HG02852 (cell line): ENCODE measurements around the gene ZBTB7C.

Experiments used
- ATAC-seq: cut with Tn5 transposase; IDR thresholded peaks from one replicate; pipeline ENCODE4 v1.9.1; 2021; ENCODE audit warnings: mild to moderate bottlenecking, moderate library complexity; ENCODE audit not compliant: unreplicated experiment

ZBTB7C gene

DNA sequence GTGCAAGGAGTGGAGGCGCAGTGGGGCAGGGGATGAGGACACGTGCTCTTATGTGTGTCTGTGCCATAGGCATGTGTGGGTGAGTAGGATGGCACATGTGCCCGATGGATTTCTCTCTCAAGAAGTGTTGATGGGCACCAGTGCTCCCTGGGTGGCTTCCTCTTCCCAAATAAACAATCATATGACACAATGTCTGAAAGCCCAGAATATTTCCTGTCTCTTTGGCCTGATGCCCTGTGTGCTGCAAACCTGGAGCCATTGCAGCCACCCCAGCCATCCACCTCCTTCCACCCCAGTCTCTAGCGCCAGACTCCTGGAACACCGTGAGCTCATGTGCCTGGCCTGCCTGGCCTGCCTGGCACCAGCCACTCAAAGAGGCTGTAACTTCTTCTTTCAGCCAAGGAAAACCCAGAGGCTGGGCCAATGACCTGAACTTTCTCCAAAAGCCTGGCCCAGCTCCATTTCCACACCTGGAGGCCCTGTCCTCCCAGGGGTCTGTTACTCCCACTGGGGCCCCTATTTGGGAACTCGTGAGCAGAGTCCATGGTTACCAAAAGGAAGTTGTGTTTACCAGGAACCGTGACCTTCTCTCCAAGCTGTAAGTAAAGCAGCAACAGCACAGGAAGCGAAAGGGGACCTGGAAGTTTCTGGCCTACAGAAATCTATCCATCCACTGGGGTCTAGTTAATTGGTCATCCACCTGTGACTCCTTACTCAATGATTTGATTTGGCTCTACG, 9.5 kb upstream of the ZBTB7C start:
- no peak for ATAC-seq

DNA sequence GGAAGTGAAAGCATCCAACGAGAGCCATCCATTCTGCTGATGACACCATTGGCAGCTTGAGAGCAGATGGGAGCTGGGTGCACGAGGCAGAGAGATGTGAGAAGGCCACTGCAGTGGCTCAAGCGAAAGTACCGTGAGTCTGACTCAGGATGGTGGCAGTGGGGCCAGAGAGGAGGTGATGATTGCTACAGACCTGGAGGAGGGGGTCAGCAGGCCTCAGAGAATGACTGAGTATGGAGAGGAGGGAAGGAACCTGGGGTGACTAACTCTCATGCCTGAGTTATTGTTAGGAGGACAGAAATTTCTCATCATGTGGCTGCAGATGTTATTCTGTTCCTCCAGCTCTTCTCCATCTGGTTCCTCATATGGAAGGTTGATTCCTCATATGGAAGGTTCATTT, 8.8 kb upstream of the ZBTB7C start:
- ATAC-seq, result no peak

DNA sequence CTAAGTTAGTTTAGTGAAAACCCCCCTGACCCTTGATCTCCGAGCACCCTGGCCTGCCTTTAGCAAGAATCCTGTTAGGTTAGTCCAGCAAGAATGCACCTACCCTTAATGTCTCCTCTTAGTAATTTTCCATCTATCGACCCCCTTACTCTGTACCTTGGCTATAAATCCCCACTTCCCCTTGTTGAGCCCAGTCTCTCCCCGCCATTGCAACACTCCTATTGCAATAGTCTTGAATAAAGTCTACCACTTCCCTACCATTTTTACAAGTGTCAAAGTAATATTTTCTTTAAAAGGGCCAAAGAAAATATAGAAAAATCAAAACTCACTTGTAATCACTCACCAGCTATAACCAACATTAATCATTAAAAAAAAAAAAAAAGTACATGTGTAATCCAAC, 4.2 kb upstream of the ZBTB7C start:
- no peak for ATAC-seq

DNA sequence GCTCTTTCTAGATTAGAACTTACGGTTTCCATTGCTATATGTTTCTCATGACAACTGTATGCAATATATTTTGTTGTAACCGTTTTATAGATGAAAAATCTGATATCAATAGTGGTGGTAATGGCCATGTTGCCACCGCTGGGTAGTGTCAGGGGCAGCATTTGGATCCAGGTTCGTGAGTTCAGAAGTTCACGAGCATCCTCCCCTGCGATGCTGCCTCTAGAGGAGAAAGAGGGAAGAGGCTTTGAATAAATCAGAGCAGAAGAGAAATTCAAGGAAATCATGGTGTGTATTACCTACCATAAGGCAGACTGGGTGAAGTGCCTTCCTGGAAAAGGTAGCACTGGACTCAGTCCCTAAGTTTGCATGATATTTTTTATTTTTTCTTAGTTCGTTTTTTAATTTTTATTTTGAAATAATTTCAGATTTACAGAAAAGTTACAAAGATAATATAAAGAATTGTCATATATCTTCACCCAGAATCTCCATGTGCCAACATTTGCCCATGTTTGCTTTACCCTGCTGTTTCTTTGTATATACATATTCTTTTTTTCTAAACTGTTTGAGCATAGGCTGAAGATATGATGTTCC, 3.3 kb upstream of the ZBTB7C start:
- ATAC-seq, result no peak

DNA sequence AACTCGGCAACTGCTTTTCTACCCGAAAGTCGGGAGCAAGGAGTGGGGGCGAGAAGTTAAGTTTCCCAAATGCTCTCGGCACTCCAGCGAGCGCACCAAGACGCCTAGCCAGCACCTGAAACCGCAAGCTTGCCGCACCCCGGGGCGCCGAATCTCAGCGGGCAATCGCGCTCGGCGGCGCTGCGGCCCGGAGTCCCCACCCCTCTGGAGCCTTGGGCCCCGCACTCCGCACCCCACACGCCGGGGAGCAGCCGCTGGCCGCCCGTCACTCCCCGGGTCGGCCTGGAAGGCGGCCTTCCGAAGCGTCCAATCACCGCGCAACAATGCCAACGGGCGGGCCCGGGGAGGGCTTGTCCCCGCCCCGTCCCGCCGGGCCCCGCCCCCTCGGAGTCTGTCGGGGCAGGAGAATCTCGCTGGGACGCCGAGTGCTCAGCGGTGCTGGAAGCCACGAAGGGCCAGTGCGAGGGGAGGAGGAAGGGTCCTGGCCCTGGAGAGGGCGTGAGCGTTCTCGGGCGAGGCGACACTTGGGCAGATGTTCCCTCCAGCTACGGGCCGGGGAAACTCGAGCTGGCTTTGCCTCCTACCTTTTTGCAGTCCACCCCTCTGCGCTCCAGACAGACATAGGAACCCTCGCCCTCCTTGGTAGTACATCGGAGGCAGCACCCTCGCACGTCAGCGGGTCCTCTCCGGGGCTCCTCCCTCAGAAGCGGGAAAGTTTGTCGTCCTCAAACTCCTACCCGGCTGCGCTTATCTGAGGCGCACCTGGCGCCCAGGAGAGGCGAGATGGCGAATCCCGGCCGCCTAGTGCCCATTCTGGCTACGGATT, 1.1 kb upstream of the ZBTB7C start:
- ATAC-seq, result peak; percentile 96

DNA sequence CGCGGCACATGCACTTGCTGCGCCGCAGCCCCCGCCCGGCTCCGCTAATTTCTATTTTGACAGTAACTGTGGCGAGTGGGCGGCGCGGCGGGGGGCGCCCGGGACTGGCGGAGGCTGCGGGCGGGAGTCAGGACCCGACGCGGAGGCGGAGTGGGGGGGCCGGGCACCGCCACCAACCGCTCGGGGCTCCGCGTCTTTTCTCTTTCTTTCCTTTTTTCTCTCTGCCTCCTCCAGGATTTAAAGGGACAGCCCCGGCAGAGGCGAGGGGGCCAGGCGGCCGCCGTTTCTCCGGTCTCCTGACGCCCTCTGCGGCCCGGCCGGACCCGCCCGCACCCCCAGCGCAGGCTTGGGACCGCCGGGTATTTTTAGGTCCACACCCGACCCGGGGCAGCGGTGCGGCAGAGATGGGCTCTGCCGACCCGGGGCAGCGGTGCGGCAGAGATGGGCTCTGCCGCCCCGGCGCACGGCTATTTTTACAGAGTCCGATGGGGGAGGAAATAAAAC, 460 bp upstream of the ZBTB7C start:
- peak; percentile 13 for ATAC-seq

DNA sequence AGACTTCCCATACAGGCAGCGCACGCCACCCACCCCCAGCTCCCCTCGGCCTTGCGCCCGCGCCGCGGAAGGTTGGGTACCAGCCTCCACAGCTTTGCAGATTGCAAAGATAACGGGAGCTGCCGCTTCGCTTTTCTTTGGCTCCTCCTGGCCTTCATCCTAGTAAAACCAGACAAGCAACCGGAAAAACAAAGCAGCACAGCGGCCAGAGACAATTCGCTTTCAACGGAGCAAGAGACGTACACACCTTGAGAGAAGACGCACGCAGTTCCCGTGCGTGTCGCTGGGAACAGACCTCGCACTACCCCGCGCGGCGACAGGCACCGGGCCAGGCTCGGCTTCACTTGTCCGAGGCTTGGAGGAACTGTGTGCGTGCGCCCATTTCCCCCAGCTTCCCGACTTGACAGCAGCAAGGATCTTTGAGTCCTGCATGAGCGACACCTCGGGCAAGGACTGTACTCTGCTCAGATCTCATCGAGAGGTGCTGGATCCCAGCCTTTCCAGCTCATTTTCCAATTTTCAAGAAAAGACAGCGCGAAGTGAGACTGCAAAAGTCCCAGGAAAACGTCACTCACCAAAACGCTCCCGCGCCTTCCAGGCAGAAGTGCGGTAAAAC, 964 bp downstream of the ZBTB7C start:
- no peak for ATAC-seq

DNA sequence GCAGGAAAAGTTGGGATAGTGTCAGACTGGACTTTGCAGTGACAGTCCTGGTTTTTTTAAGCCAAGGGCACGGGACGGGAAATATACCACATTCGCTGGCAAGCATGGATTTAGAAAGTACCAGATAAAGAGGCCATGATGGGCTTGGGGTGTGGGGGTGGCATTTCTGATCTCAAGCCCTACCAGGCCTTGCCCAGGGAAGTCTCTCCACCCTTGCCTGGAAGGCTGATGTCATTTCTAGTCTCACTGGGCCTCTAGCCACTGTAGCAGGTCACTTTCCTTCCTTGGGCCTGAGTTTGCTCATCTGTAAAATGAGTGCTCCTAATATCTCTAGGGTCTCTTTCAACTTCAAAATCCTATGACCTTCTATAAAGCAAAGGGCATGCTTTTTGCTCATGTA, 1.8 kb downstream of the ZBTB7C start:
- no peak for ATAC-seq

DNA sequence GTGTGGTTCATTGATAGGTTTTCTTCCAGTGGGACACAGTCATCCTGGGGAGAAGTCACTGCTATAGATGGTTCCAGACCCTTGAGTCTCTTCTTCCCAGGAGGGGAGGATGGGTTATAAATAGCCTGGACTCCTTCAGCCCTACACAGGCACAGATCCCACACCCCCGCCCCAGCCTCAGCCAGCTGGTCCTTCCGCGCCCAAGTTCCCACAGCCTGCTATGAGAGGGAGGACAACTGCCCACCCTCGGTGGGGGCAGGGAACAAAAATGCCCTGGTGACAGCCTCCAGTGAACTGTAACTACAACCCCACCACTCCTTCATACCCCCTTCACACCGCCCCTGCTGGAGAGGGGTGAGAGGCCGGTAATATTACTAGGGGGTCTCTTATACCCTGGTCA, 3.2 kb downstream of the ZBTB7C start:
- ATAC-seq, result no peak

DNA sequence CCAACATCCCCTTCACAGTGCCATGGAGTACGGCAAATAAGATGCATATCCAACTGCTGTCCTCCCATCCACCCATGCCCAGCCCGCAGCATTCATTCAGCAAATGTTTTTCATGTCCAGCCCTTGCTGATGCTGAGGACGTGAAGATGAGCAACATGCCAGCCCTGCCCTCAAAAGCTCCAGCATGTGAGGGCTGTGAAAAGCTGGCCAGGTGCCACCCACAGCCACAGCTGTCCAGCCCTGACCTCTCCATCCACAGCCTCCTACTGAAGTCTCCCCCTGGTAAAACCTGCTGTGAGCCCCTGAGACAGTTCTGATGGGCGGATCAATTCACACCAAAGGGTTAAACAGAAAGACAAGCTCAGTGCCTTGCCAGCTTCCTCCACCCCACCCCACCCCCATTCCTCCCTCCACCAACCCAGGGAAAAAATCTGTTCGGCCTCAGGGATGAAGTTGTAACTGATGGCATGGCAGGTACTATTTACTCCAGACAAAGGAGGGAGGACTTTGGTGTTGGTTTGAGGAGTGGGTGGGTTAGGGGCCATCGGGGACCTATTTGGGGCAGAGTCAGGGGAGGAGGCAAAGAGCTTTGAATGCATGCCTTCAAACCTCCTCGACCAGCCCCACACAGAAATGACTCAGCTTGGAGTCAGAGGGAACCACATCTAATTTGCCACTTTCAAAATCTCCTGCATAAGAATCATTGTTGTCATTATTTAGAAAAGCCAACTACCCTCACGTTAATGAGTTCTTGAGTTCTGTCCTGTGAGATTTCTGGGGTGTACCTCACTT, 4.3 kb downstream of the ZBTB7C start:
- ATAC-seq, result no peak

DNA sequence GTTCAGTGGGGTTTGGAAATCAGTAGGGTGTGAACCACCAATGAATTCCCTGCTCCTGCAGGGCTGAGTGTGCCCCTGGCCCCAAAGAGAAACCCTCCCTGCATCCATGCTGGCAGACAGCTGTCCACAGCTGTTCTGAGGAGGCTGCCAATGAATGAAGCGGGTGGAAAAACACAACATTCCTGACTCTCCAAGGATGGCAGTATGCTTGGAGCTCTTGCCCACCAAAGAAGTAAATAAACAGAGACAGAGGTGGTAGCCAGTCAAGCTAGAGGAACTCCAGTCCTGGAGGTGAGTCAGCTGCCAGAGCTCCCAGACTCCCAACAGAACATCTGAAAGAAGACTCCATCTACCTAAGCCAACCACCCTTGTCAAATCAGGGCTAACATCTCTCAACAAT, 6.2 kb downstream of the ZBTB7C start:
- ATAC-seq, result no peak

DNA sequence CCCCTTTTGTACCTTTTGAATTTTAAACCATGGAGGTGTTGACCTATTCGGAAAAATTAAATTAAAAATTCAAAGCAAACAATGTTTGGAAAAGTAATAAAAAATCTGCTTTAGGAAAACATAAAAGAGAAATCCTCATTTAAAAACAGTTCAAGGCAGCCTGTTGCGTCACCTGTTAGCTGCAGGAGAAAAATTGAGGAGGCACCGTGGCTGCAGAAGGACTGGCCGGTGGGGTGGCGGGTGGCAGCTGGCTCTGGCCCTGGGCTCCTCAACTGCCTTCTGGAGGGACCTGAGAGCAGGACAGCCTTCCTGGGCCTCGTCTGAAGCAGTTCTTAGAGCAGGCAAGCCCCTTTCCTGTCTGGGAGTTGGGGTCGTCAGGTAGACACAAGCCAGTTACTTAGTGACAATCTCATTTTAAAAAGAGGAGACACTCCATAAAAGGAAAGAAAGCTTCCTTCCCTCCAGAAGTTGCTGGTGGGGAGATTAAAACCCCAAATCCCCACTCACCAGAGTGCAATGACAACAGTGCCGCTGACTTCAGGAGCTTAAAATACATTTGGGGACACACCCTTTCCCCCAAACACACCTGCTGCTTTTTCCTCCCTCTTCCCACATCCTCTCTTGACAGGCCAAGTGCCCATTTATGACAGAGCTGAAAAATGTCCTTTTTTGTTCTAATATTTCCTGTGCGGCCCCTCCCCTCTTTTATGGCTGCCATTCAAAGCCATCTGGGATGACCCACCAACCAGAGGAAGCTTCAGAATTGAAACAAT, 9.7 kb downstream of the ZBTB7C start:
- ATAC-seq, result no peak

DNA sequence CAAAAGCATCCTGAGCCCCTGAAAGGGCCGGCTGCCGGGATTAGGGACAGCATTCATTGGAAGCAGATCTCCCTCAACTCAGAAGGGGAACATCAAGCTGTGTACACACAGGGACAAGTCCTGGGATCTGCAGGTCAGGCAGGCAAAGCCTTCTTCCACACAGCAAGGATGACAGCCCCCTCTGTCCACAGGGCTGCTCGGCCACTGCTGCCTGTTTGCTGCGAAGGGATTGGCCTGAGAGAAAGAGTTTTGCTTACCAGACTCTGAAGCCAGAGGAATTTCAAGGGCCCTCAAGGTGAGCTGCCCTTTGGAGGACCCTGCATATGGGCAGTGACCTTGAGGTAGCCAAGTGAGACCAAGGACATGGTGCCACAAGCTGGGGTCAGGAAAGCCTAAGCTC, 11.1 kb downstream of the ZBTB7C start:
- ATAC-seq, result no peak

DNA sequence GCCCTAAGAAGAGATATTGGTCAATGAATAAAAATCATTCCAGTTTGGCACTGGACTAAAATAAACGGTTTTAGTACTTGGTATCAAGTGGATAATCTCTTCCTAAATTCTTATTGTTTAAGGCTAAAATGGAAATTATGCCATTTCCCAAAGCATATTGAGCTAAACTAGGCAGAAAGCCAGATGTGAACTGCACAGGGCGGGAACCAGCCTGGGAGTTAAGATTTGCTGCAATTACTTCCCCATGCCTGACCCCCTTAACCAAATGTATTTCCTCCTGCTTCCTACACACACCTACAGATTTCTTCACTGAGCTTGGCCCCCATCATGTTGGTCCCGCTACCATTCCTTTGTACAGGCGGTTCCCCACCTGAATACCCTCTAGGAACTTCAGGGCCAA, 12.2 kb downstream of the ZBTB7C start:
- no peak for ATAC-seq

DNA sequence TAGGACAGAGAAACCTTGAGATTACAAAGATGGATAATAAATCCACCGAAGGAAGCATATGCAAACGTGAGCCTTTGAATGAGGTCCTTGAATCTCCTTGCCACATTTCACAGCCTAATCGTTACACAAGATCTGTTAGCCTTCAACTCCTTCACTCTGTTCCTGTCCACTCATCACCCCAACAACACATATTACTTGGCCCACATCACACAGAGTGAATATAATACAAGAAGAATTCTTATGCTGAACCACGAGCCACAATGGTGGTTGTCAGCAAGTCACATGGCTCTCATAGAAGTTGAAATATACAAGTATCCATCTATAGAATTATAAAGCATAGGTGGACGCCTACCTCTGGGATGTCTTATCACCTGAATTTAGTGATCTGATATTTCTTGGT, 12.6 kb downstream of the ZBTB7C start:
- ATAC-seq, result no peak

DNA sequence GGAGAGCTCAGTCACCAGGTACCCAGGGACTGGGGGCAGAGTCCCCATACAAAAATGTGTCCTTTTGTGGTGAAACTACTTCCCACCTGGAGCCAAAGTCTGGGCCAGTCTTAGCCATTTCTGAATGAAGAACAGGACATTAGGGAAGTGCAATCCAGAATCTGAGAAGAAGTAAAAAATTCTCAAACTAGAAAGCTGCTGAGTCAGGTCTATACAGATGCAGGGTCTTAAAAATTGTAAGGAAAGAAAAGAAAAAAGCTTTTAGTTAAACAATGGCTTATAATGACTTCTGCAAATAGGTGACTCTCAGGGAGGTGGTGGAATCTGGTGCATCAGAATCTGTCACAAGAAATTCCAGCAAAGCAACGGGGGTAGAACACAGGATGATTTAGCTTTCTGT, 13.5 kb downstream of the ZBTB7C start:
- no peak for ATAC-seq

DNA sequence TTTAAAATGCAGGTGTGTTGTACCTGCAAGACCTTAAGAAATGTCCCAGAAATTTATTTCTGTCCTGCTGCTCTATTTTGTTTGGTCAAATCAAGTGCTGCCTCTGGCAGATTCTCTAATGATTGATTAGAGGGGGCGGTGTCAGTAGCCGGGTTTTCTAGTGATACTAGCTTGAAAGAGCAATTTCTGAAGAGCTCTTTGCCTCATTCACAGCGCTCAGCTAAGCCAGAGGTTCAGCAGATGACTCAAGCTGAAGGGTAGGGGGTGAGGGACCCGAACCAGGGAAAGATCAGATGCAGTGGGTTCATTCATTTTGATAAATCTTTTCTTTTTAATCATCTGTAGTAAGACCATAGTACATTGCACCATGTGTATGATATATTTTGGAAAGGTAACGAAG, 15.0 kb downstream of the ZBTB7C start:
- ATAC-seq, result no peak

DNA sequence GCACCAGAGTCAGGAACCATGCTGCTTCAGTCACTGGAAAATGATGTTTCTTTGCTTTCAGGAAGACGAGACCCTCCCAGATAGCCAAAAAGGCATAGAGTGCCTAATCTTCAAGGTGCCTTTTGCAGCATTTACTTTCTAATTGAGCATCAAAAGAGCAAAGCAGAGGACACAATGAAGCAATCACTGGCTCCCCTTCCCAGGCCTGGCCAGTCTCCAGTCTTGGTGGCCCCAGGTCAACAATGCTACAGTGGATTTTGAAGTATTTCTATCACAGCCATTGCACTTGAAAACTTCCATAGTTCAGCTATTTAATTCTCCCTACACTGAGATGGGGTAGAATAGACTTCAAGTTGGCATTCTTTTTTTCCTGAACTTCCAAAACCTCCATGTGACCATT, 15.4 kb downstream of the ZBTB7C start:
- no peak for ATAC-seq

DNA sequence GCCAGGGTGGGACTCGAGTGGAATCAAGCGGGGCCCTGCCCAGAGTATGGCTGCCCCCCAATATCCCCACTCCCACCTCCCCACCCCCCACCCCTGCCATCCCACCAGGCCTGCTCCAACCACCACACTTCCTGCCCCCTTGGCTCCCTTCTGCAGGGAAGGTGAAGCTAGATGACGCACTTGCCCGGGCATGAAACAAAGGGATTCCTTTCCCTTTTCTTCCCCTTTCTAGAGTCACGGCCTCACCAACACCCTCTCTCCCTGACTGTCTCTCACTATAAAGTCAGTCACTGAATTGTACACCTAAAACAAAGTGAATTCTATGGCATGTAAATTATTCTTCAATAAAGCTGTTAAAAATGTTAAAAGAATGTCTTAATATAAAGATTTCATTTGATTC, 16.0 kb downstream of the ZBTB7C start:
- no peak for ATAC-seq

DNA sequence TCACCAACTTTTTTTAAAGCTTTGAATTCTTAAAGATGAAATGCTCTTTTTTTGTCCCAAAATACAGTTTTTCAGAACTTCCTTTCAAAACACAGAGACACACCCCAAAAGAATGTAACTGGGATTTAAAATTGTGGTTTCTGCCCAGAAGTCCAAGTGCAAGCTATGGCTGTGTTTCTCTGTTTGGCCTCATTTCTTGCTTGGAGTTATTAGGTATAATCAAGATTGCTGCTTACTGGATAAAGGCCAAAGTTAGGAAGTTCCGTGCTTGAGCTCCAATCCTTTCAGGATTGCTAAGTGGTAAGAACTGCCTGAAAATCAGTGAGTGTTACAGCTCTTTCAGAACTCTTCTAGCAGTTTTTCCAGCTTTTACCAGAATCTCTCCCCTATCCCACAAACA, 16.9 kb downstream of the ZBTB7C start:
- ATAC-seq, result no peak
